ENCODE data around the gene OR7C1. TPM values are rescaled to one million over a fixed set of nuclear protein-coding genes. Genes with fewer than 3 reads are reported as not detected.
"Not testable (repeated sequence)": the region's sequence is repeated elsewhere in the genome, so short reads cannot be mapped to it uniquely, and the experiment has no call there.

The OR7C1 gene
- total RNA-seq, result not detected in 2 replicates

- DNase-seq (ENCODE audit: low read depth in 2 of 2), result no peak
These were observed at the start of gene OR7C1, which contains the start of gene OR7A5 for GRCh38 chr19:14835011-14835410. OR7C1 (minus strand) TSS chr19:14835185; CDS start chr19:14800136, 35,049 bp downstream. OR7A5 (minus strand) TSS chr19:14835185; CDS start chr19:14828241, 6,944 bp downstream.

- DNase-seq (ENCODE audit: low read depth in 2 of 2), result peak; percentile 17 to 21
These were observed 36.7 kb upstream of the OR7C1 start for GRCh38 chr19:14871619-14872230.

DNA sequence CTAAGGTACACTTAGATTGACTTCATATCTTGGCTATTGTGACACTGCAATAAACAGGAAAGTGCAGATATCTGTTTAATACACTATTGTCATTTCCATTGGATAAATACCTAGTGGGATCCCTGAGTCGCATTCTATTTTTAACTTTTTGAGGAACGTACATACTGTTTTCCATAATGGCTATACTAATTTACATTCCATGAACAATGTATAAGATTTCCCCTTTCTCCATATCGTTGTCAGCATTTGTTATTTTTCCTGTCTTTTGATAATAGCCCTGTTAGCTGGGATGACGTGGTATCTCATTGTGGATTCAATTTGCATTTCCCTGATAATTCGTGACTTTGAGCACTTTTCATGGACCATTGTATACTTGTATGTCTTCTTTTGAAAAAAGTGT lies 33.5 kb upstream of the OR7C1 start:
- no peak for DNase-seq (ENCODE audit: low read depth in 2 of 2)

- DNase-seq (ENCODE audit: low read depth in 2 of 2), result no peak
These were observed 13.8 kb upstream of the OR7C1 start, which contains the start of gene OR7A10 for GRCh38 chr19:14848822-14849221. OR7A10 (minus strand) TSS chr19:14848922; CDS start chr19:14841877, 7,045 bp downstream.

DNA sequence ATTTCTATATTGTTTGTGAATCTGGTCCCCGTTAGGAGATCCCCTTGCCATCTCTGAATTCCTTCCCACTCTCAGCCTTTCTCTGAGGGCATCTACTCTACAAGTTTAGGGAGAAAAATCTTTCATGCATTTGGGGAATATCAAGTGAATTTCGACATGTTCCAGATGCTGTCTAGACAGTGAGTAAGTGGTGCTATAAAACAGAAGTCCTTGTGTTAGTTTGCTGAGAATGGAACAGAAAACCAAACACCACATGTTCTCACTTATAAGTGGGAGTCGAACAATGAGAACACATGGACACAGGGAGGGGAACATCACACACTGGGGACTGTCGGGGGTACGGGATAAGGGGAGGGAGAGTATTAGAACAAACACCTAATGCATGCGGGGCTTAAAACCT lies 8.6 kb upstream of the OR7C1 start:
- DNase-seq (ENCODE audit: low read depth in 2 of 2), result no peak

DNA sequence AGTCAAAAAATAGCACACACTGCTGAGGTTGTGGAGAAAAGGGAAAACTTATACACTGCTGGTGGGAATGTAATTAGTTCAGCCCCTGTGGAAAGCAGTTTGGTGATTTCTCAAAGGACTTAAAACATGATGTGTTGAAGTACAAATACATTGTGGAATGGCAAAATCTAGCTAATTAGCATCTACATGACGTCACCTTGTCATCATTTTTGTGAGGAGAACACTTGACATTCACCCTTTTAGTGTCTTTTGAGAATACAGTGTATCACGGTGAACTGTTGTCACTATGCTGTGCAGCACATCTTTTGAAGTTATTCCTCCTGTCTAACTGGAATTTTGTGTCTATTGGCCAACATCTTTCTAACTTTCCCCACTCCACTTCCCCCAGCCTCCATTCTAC lies 8.2 kb upstream of the OR7C1 start:
- no peak for DNase-seq (ENCODE audit: low read depth in 2 of 2)

DNA sequence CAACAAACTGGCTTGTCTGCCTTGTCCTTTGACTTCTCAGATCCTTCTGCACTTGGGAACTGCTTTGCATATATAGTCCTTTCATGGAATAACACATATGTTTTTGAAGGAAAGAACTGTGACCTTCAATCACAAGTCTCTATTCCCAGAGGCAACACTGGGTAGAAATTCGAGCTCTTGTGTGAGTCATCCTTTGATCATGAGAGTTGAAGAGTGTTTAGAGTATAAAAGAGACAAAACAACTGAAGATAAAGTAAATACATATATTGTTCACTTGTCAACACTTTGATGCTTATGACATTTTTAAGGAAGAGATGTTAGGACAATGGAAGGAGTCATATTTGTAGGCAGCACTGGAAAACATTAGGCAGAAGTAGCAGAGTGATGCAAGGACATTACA lies 5.2 kb upstream of the OR7C1 start:
- no peak for DNase-seq (ENCODE audit: low read depth in 2 of 2)

GRCh38 chr19:14837391-14837790 lies 2.4 kb upstream of the OR7C1 start:
- no peak for DNase-seq (ENCODE audit: low read depth in 2 of 2)

DNA sequence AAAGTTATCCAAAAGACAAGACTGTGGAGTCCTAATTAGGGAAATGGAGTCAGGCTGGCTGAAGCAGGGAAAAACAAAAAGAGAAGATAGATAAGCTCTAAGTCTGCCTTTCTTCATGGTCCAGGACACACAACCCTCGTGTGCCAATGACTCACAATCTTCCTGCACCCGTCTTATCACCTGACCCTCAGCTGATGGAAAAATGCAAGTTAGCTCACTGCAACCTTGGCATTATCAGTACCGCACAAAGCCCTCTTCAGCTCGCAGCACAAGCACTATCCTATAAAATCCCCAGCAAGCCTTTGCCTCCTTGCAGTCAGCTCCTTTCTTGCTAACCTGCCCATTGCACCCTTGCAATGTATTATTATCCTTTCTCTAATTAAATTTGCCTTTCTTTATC lies 4.3 kb downstream of the OR7C1 start:
- DNase-seq (ENCODE audit: low read depth in 2 of 2), result no peak

DNA sequence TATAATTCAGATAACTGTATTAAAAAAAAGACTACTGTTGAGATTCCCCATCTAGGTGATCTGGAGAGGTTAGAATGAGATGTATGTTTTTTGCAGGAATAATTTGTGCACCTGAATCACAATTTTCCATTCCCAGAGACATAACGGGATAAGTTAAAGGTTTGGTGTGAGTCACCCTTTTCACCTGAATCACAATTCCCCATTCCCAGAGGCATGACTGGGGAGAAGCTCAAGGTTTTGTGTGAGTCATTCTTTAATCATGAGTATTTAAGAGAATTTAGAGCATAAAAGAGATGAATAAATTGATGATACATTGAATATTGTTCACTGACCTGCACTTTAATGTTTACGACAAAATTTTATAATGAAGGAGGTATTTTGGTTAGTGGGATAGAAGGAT lies 9.0 kb downstream of the OR7C1 start:
- no peak for DNase-seq (ENCODE audit: low read depth in 2 of 2)

DNA sequence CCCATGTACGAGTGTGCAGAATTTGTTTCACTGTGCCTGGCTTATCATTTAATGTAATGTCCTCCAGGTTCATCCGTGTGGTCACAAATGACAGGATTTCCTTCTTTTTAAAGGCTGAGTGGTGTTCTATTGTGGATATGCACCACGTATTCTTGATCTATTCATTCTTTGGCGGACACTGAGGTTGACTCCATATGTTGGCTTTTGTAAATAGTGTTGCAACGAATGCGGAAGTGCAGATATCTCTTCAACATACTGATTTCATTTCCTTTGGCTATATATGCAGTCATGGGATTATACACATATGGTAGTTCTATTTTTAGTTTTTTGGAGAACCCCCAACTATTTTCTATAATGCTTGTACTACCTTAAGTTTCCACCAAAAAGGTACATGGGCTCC lies 13.0 kb downstream of the OR7C1 start:
- no peak for DNase-seq (ENCODE audit: low read depth in 2 of 2)

- no peak for DNase-seq (ENCODE audit: low read depth in 2 of 2)
These were observed 16.4 kb downstream of the OR7C1 start for GRCh38 chr19:14818588-14818987.

DNA sequence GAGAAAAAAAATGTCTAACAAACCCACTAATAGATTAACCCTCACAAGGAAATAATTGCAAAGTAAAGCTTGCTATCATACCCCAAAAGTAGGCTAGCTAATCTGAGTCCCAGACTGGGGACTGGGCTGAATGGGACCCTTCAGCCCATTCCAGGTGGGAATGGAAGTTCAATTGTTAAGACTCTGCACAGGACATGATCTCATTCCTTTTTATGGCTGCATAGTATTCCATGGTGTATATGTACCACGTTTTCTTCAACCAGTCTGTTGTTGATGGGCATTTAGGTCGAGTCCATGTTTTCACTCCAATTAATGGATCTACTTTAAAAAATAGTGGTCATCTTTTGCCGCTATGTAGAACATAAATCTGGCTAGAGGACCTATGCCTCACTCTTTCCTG lies 17.9 kb downstream of the OR7C1 start:
- DNase-seq (ENCODE audit: low read depth in 2 of 2), result no peak

DNA sequence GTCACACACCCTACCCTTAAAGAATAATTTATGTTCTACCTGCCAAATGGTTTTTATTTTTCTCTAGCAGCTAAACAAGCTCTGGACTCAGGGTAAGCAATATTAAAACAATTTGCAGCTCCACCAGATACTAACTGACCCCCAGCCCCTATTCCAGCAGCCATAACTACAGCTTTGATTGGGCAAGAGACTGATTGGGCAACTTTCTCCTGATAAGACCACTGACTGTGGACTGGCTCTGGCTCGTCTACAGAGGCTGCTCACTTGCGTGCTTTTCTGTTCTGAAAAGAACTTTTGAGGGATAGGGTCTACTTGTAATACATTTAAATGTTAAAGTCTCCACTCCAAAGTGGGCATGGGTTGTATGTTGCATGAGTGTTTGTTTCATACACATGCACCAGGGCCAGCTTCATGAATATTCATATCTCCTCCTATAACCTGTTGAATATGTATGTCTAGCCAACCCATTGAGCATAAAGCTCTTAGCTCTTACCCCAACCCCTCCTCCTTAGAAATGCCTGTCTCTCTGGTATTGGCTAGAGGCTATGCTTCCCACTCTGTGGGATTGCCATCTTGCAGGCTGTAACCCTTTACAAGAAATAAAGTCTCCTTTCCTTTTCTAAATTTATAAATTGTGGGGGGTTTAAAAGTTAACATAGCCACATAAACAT lies 19.9 kb downstream of the OR7C1 start:
- DNase-seq (ENCODE audit: low read depth in 2 of 2), result no peak

- peak in 1 of 2 donors; percentile 5 for DNase-seq (ENCODE audit: low read depth in 2 of 2)
These were observed 25.5 kb downstream of the OR7C1 start for GRCh38 chr19:14809272-14810057.

- no peak for DNase-seq (ENCODE audit: low read depth in 2 of 2)
These were observed 30.2 kb downstream of the OR7C1 start for GRCh38 chr19:14804765-14805164.

DNA sequence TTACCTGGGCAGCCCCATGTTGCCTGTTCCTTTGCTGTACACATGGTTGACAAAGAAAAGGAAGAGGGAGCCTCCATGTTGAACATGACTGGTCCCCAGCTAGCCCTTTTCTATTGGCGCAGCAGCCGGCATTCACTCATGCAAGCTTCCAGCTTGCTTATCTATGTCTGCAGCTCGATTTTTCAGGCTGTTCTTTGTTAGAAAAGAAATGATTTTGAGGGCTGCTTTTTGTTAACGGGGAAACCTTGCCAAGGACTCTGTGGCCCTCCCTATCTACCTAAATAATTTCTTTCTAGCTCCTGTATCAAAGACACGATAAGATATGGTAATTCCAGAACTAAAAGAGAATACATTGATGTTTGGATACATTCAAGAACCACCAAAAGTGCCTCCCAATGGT lies 36.2 kb downstream of the OR7C1 start:
- DNase-seq (ENCODE audit: low read depth in 2 of 2), result no peak

DNA sequence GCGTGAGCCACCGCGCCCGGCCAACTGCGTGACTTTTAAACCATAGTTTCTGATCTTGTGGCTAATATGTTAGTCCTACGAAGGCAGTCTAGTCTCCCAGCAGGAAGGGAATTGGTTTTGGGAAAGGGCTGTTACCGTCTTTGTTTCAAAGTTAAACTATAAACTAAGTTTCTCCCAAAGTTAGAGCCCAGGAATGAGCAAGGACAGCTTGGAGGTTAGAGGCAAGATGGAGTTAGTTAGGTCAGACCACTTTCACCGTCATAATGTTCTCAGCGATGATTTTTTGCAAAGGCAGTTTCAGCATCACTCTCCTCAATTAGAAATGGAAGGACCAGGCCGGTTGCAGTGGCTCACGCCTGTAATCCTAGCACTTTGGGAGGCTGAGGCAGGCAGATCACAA lies 39.0 kb downstream of the OR7C1 start:
- DNase-seq (ENCODE audit: low read depth in 2 of 2), result no peak

GRCh38 chr19:14795078-14795721 lies 39.8 kb downstream of the OR7C1 start:
- peak in 1 of 2 donors; percentile 13 for DNase-seq (ENCODE audit: low read depth in 2 of 2)

- not testable (repeated sequence) for DNase-seq (ENCODE audit: low read depth in 2 of 2)
These were observed 42.7 kb downstream of the OR7C1 start for GRCh38 chr19:14792250-14792649.

- peak in 1 of 2 donors; percentile 34 for DNase-seq (ENCODE audit: low read depth in 2 of 2)
These were observed 48.5 kb downstream of the OR7C1 start for GRCh38 chr19:14786421-14786851.

Measured in lung microvascular endothelial cell (primary cell).